Panc1 (cell line): ENCODE results near the gene SCAF1. TPM values are rescaled to one million over a fixed set of nuclear protein-coding genes. Genes with fewer than 3 reads are reported as not detected.
A peak's percentile ranks its signal among the peaks of the same experiment; 100 is the strongest.

Experiments
- ATAC-seq: fragments of 200-7000 bp; cut with Tn5 transposase; 2 replicates; pipeline ENCODE4 v1.9.1; 2020; ENCODE audit warnings: mild to moderate bottlenecking, moderate library complexity
- BruUV-seq: library from RNA; stranded (reverse); fragments of 400-500 nt; replicated peaks from 2 replicates; lab custom pipeline; 2021; lab: Mats Ljungman, UMichigan
- CTCF ChIA-PET: fragments of 300-600 bp; sonication (Branson Sonifier 250); formaldehyde crosslinking; loops from one replicate; lab custom pipeline; 2022; ENCODE audit warnings: antibody characterized with exemption; lab: Charles Lee
- POLR2A ChIA-PET: fragments of 300-600 bp; sonication (Branson Sonifier 250); formaldehyde crosslinking; loops from one replicate; lab custom pipeline; 2022; ENCODE audit warnings: antibody characterized with exemption; lab: Charles Lee
- DNase-seq: peaks from one replicate; pipeline ENCODE4 v3.0.0-alpha.2; 2010; ENCODE audit warnings: low read depth, low spot score
- H3K27ac ChIP-seq: 2 replicates; pipeline ENCODE4 v1.5.1; 2011; ENCODE audit warnings: mild to moderate bottlenecking, low read length, inconsistent platforms
- H3K27me3 ChIP-seq: fragments of 200-500 bp; sonication (Bioruptor generic); 2 replicates; pipeline ENCODE4 v1.6.0; 2014; ENCODE audit warnings: low read length, inconsistent platforms; ENCODE audit not compliant: control insufficient read depth, insufficient read depth
- H3K36me3 ChIP-seq: fragments of 200-500 bp; sonication (Bioruptor generic); 2 replicates; pipeline ENCODE4 v1.5.1; 2014; ENCODE audit warnings: inconsistent platforms, mild to moderate bottlenecking, low read length, moderate library complexity; ENCODE audit not compliant: control insufficient read depth, insufficient read depth
- H3K4me1 ChIP-seq: 2 replicates; pipeline ENCODE4 v1.5.1; 2011; ENCODE audit warnings: inconsistent platforms, mild to moderate bottlenecking, low read length, moderate library complexity; ENCODE audit not compliant: control insufficient read depth, insufficient read depth
- H3K4me3 ChIP-seq, 2 experiments: 2 replicates each; pipeline ENCODE4 v1.5.1; 2011 to 2012; ENCODE audit warnings: low read depth in 2 of 2, low read length in 2 of 2, mild to moderate bottlenecking in 2 of 2, inconsistent platforms in 1 of 2, moderate library complexity in 1 of 2
- H3K9me3 ChIP-seq: fragments of 200-500 bp; sonication (Bioruptor generic); 2 replicates; pipeline ENCODE4 v1.5.1; 2014; ENCODE audit warnings: low read depth, mild to moderate bottlenecking, inconsistent platforms, low read length, moderate library complexity; ENCODE audit not compliant: control insufficient read depth, insufficient read depth
- POLR2AphosphoS5 ChIP-seq: IDR thresholded peaks from 2 replicates; pipeline ENCODE4 v1.6.1; 2012; ENCODE audit warnings: mild to moderate bottlenecking, low read depth, low read length, moderate library complexity
- SIN3A ChIP-seq: IDR thresholded peaks from 2 replicates; pipeline ENCODE4 v1.6.1; 2012; ENCODE audit warnings: low read depth, mild to moderate bottlenecking, low read length, moderate library complexity, borderline replicate concordance; ENCODE audit not compliant: insufficient read depth
- TCF7L2 ChIP-seq: IDR thresholded peaks from 2 replicates; pipeline ENCODE4 v1.6.1; 2011; ENCODE audit warnings: mild to moderate bottlenecking, low read depth, low read length, inconsistent platforms
- in situ Hi-C: cut with HindIII; loops from 2 replicates; pipeline ENCODE4 v1.10.0; 2016; ENCODE audit warnings: low sequenced_read_pairs, low pct_unique_long_range_greater_than_20kb
- intact Hi-C: fragments of 100-400 bp; cut with micrococcal nuclease; formaldehyde crosslinking; loops from one replicate; pipeline ENCODE4 v1.10.0; 2022; ENCODE audit not compliant: unreplicated experiment
- total RNA-seq: library from RNA; stranded (reverse); gene quantifications from one replicate; pipeline ENCODE4 v1.2.1, GENCODE V29; 2021; ENCODE audit not compliant: unreplicated experiment
- TF ChIP-seq, protein P1 (sequence below): fragments of 450-650 bp; IDR thresholded peaks from 2 replicates; pipeline ENCODE4 v1.5.1; 2017; ENCODE audit warnings: mild to moderate bottlenecking
- TF ChIP-seq, protein P2 (sequence below), 2 experiments: IDR thresholded peaks; 2 replicates each; pipeline ENCODE4 v1.6.1; 2011 to 2012; ENCODE audit warnings: low read depth in 2 of 2, control low read depth in 1 of 2, low read length in 1 of 2, mild to moderate bottlenecking in 1 of 2, moderate library complexity in 1 of 2; ENCODE audit not compliant: insufficient read depth in 1 of 2

SCAF1 gene
- total RNA-seq, 1 experiment from 2014 or later, result 77.4 TPM

DNA sequence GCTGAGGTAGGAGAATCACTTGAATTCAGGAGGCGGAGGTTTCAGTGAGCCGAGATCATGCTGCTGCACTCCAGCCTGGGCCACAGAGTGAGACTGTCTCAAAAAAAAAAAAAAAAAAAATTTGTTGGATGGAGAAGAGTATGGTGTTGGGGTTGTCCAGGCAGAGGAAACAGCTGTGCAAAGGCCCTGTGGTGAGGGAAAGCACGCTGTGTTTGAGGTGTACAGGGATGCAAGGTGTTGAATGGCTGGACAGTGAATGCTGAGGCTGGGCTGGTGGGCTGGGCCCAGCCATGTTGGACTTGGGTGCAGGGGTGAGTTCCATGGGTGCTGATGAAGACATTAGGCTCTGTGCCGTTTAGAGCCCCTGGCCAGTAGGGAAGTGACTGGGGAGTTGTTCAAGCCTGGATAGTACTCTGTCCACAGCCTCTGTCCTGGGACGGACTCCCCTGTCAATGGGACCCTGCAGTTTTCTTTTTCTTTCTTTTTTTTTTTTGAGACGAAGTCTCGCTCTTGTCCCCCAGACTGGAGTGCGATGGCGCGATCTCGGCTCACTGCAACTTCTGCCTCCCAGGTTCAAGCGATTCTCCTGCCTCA, 32.4 kb upstream of the SCAF1 start:
- CTCF ChIA-PET, result no interaction called here
- POLR2A ChIA-PET, result no interaction called here
- ATAC-seq, result no peak
- Histone ChIP-seq H3K27me3 (no peaks in the 10 kb centered on the region), H3K36me3 (no peaks in the 10 kb centered on the region), H3K27ac (no peak overlapping the region), H3K9me3 (no peaks in the 10 kb centered on the region), H3K4me3 (no peak overlapping the region), H3K4me1 (peaks cover 7% of the 10 kb centered on the region)
- BruUV-seq, result no TSS peak
- intact Hi-C loops, result no loop called here
- in situ Hi-C loops, result no loop called here
- TF ChIP-seq, protein P1, sequence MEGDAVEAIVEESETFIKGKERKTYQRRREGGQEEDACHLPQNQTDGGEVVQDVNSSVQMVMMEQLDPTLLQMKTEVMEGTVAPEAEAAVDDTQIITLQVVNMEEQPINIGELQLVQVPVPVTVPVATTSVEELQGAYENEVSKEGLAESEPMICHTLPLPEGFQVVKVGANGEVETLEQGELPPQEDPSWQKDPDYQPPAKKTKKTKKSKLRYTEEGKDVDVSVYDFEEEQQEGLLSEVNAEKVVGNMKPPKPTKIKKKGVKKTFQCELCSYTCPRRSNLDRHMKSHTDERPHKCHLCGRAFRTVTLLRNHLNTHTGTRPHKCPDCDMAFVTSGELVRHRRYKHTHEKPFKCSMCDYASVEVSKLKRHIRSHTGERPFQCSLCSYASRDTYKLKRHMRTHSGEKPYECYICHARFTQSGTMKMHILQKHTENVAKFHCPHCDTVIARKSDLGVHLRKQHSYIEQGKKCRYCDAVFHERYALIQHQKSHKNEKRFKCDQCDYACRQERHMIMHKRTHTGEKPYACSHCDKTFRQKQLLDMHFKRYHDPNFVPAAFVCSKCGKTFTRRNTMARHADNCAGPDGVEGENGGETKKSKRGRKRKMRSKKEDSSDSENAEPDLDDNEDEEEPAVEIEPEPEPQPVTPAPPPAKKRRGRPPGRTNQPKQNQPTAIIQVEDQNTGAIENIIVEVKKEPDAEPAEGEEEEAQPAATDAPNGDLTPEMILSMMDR, result no peak
- TF ChIP-seq POLR2AphosphoS5, result no peak
- no peak for TF ChIP-seq SIN3A
- TF ChIP-seq TCF7L2, result no peak
- TF ChIP-seq, protein P2, sequence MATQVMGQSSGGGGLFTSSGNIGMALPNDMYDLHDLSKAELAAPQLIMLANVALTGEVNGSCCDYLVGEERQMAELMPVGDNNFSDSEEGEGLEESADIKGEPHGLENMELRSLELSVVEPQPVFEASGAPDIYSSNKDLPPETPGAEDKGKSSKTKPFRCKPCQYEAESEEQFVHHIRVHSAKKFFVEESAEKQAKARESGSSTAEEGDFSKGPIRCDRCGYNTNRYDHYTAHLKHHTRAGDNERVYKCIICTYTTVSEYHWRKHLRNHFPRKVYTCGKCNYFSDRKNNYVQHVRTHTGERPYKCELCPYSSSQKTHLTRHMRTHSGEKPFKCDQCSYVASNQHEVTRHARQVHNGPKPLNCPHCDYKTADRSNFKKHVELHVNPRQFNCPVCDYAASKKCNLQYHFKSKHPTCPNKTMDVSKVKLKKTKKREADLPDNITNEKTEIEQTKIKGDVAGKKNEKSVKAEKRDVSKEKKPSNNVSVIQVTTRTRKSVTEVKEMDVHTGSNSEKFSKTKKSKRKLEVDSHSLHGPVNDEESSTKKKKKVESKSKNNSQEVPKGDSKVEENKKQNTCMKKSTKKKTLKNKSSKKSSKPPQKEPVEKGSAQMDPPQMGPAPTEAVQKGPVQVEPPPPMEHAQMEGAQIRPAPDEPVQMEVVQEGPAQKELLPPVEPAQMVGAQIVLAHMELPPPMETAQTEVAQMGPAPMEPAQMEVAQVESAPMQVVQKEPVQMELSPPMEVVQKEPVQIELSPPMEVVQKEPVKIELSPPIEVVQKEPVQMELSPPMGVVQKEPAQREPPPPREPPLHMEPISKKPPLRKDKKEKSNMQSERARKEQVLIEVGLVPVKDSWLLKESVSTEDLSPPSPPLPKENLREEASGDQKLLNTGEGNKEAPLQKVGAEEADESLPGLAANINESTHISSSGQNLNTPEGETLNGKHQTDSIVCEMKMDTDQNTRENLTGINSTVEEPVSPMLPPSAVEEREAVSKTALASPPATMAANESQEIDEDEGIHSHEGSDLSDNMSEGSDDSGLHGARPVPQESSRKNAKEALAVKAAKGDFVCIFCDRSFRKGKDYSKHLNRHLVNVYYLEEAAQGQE (IDR thresholded peaks at IDR 0.05; ENCODE audit: insufficient read depth in 1 of 2, low read depth in 2 of 2, low read length in 1 of 2), result no peak
- no peak for DNase-seq

DNA sequence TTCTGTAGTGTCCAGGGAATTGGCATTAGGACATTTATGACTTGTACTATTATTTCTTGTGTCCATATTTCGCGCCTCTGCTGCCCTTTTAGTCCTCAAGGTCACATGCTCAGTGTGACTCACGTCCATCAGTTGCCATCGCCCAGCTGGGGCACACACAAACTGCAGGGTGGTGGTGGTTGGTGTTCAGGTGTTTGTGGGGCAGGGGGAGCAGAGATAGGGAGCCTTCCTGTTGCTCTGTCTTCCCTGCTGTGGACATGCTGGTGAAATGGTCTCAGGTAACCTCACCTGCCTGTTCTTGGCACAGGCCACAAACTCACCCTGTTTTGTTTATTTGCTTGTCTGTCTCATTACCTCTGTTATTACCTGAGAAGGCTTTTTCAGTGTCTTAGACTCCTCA, 28.6 kb upstream of the SCAF1 start:
- CTCF ChIA-PET, result no interaction called here
- POLR2A ChIA-PET, result no interaction called here
- no TSS peak for BruUV-seq
- peaks cover 7% of the 10 kb centered on the region for H3K4me1 ChIP-seq
- in situ Hi-C loops, result no loop called here
- DNase-seq (no peak), ATAC-seq (peak; percentile 65; the same call in 1 of the 2 replicates)
- H3K9me3 ChIP-seq, result no peaks in the 10 kb centered on the region
- H3K4me3 ChIP-seq, result no peak overlapping the region
- TF ChIP-seq POLR2AphosphoS5 (no peak), TCF7L2 (no peak), SIN3A (no peak)
- TF ChIP-seq, protein P1, result no peak
- TF ChIP-seq, protein P2 (IDR thresholded peaks at IDR 0.05; ENCODE audit: insufficient read depth in 1 of 2, low read depth in 2 of 2, low read length in 1 of 2), result no peak
- H3K27ac ChIP-seq, result no peak overlapping the region
- H3K27me3 ChIP-seq, result no peaks in the 10 kb centered on the region
- H3K36me3 ChIP-seq, result no peaks in the 10 kb centered on the region
- intact Hi-C loops, result no loop called here
